Testis (tissue), 2 donors: Measurements from ENCODE around the gene CYP2B6.

ENCODE experiments used
- CTCF ChIP-seq, 3 experiments: fragments of 450-650 bp in 2 of 3; fragments of 200-600 bp in 1 of 3; sonication (generic) in 1 of 3; IDR thresholded peaks; one replicate each; pipeline ENCODE4 v1.5.1; 2016 to 2019; ENCODE audit warnings: antibody characterized with exemption in 3 of 3, mild to moderate bottlenecking in 2 of 3, moderate library complexity in 1 of 3
- POLR2A ChIP-seq: fragments of 450-650 bp; IDR thresholded peaks from one replicate; pipeline ENCODE4 v1.6.1; 2017; ENCODE audit warnings: antibody characterized with exemption, mild to moderate bottlenecking, moderate library complexity

GRCh38 chr19:41050426-41050825, 59.3 kb downstream of the CYP2B6 start:
- TF ChIP-seq CTCF (IDR thresholded peaks at IDR 0.05) (no peak), POLR2A (no peak)
